Neural cell (in vitro differentiated cells): ENCODE results near the gene PPARG. TPM values are rescaled to one million over a fixed set of nuclear protein-coding genes. Genes with fewer than 3 reads are reported as not detected.
"Not testable (repeated sequence)": the region's sequence is repeated elsewhere in the genome, so short reads cannot be mapped to it uniquely, and the experiment has no call there.

Experiments
- H2AFZ ChIP-seq: fragments of 200-600, 300-800 bp; sonication (generic), shearing (Covaris generic); 2 replicates; pipeline ENCODE4 v1.6.0; 2014; ENCODE audit warnings: low read depth, mild to moderate bottlenecking, antibody characterized with exemption, low read length, moderate library complexity
- H3F3A ChIP-seq: fragments of 200-600 bp; shearing (Covaris generic); 2 replicates; pipeline ENCODE4 v1.6.1; 2016; ENCODE audit warnings: mild to moderate bottlenecking, moderate library complexity, mixed read lengths, antibody characterized with exemption, low read length; ENCODE audit not compliant: insufficient read depth, poor library complexity, severe bottlenecking
- H3K27ac ChIP-seq: fragments of 200-600, 300-800 bp; sonication (generic), shearing (Covaris generic); 2 replicates; pipeline ENCODE4 v1.5.1; 2014; ENCODE audit warnings: mild to moderate bottlenecking, low read length, moderate library complexity
- H3K27me3 ChIP-seq: fragments of 300-800, 200-600 bp; sonication (generic), shearing (Covaris generic); 2 replicates; pipeline ENCODE4 v1.6.0; 2014; ENCODE audit warnings: mild to moderate bottlenecking, low read depth, low read length, moderate library complexity; ENCODE audit not compliant: insufficient read depth
- H3K36me3 ChIP-seq: fragments of 300-800, 200-600 bp; sonication (generic), shearing (Covaris generic); 2 replicates; pipeline ENCODE4 v1.5.1; 2014; ENCODE audit warnings: mild to moderate bottlenecking, antibody characterized with exemption, low read length, moderate library complexity; ENCODE audit not compliant: insufficient read depth
- H3K4me2 ChIP-seq: fragments of 300-800, 200-600 bp; sonication (generic), shearing (Covaris generic); 2 replicates; pipeline ENCODE4 v1.6.0; 2014; ENCODE audit warnings: mild to moderate bottlenecking, low read length
- H3K4me3 ChIP-seq: fragments of 300-800, 200-600 bp; sonication (generic), shearing (Covaris generic); 2 replicates; pipeline ENCODE4 v1.5.1; 2014; ENCODE audit warnings: mild to moderate bottlenecking, low read length, moderate library complexity
- H3K79me2 ChIP-seq: fragments of 200-600 bp; shearing (Covaris generic); replicated peaks from 2 replicates; pipeline ENCODE4 v1.6.0; 2014; ENCODE audit warnings: mild to moderate bottlenecking, low read length, moderate library complexity; ENCODE audit not compliant: insufficient read depth
- H3K9ac ChIP-seq: fragments of 300-800, 200-600 bp; sonication (generic), shearing (Covaris generic); 2 replicates; pipeline ENCODE4 v1.6.1; 2016; ENCODE audit warnings: mild to moderate bottlenecking, low read length, mixed read lengths
- H3K9me2 ChIP-seq: fragments of 200-600 bp; shearing (Covaris generic); 2 replicates; pipeline ENCODE4 v1.6.1; 2016; ENCODE audit warnings: mild to moderate bottlenecking, low read length, mixed read lengths; ENCODE audit not compliant: insufficient read depth
- H3K9me3 ChIP-seq: fragments of 200-600, 300-800 bp; sonication (generic), shearing (Covaris generic); 2 replicates; pipeline ENCODE4 v1.6.1; 2016; ENCODE audit warnings: mild to moderate bottlenecking, mixed run types, low read length, moderate library complexity, mixed read lengths
- H4K20me1 ChIP-seq: fragments of 200-600 bp; shearing (Covaris generic); 2 replicates; pipeline ENCODE4 v1.6.1; 2016; ENCODE audit warnings: mild to moderate bottlenecking, mixed run types; ENCODE audit not compliant: insufficient read depth
- EZH2 ChIP-seq: fragments of 200-600, 300-800 bp; shearing (Covaris generic), sonication (generic); IDR thresholded peaks from 2 replicates; pipeline ENCODE4 v1.6.1; 2014; ENCODE audit warnings: antibody characterized with exemption, low read length, borderline replicate concordance, mild to moderate bottlenecking; ENCODE audit not compliant: insufficient read depth, poor library complexity, severe bottlenecking
- MXI1 ChIP-seq: fragments of 450-650 bp; conservative IDR thresholded peaks from 2 replicates; pipeline ENCODE4 v1.6.1; 2014; ENCODE audit warnings: antibody characterized with exemption, mild to moderate bottlenecking; ENCODE audit not compliant: poor library complexity, severe bottlenecking
- POLR2AphosphoS5 ChIP-seq: IDR thresholded peaks from 2 replicates; pipeline ENCODE4 v1.6.1; 2012
- RAD21 ChIP-seq: fragments of 450-650 bp; conservative IDR thresholded peaks from 2 replicates; pipeline ENCODE4 v1.6.1; 2014; ENCODE audit warnings: antibody characterized with exemption, mild to moderate bottlenecking, moderate library complexity
- TAF1 ChIP-seq: IDR thresholded peaks from 2 replicates; pipeline ENCODE4 v1.6.1; 2012; ENCODE audit warnings: low read depth
- polyA plus RNA-seq: library from polyadenylated mRNA; depleted of rRNA; stranded (reverse); fragments of >200 nt; gene quantifications from 2 replicates; pipeline ENCODE4 v1.2.3, GENCODE V29; 2014

PPARG gene
- polyA plus RNA-seq, 1 donor from 2014 or later: 0.35 TPM

GRCh38 chr3:12273045-12273695, 15.7 kb upstream of the PPARG start:
- no peaks in the 10 kb centered on the region for H3K36me3 ChIP-seq
- no peaks in the 10 kb centered on the region for H4K20me1 ChIP-seq
- H3F3A ChIP-seq: no peaks in the 10 kb centered on the region
- no peak overlapping the region for H2AFZ ChIP-seq
- no peak overlapping the region for H3K27ac ChIP-seq
- H3K79me2 ChIP-seq: no peaks in the 10 kb centered on the region
- H3K27me3 ChIP-seq: no peaks in the 10 kb centered on the region
- TF ChIP-seq EZH2: no peak
- TF ChIP-seq POLR2AphosphoS5: no peak
- no peak for TF ChIP-seq RAD21
- H3K9ac ChIP-seq: no peak overlapping the region
- no peak overlapping the region for H3K4me3 ChIP-seq
- no peaks in the 10 kb centered on the region for H3K9me2 ChIP-seq
- no peaks in the 10 kb centered on the region for H3K9me3 ChIP-seq
- no peak overlapping the region for H3K4me2 ChIP-seq

GRCh38 chr3:12275974-12276650, 12.8 kb upstream of the PPARG start:
- Histone ChIP-seq H2AFZ (no peak overlapping the region), H3K36me3 (no peaks in the 10 kb centered on the region), H3K79me2 (no peaks in the 10 kb centered on the region), H3K27me3 (no peaks in the 10 kb centered on the region), H3K4me2 (no peak overlapping the region), H3F3A (no peaks in the 10 kb centered on the region), H3K27ac (no peak overlapping the region), H3K4me3 (no peak overlapping the region), H3K9me2 (no peaks in the 10 kb centered on the region), H3K9me3 (no peaks in the 10 kb centered on the region), H3K9ac (no peak overlapping the region), H4K20me1 (no peaks in the 10 kb centered on the region)
- TF ChIP-seq TAF1: no peak

GRCh38 chr3:12276827-12277226, 12.0 kb upstream of the PPARG start:
- not testable (repeated sequence) for H3K9ac ChIP-seq, H3K9me2 ChIP-seq, H3K27ac ChIP-seq

DNA sequence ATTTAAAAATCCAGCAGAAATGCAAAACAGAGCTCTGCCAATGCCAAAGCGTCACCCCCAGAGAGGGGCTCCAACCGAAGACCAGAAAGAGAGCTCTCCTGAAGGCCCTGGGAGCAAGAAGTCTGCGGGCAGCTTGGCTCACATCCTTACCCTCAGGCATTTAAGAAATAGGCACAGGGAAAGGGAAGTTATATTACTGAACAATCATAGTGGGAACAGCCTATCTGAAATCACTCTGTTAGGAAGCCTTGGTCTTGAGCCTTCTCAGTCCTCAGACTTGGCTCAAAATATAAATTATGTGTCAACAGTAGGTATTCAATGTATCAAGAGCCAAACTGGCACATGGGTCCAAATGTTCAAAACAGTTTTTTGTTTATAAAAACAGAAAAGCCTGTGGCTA, 10.3 kb upstream of the PPARG start:
- no peaks in the 10 kb centered on the region for H3K79me2 ChIP-seq
- H2AFZ ChIP-seq: no peak overlapping the region
- no peak overlapping the region for H3K4me2 ChIP-seq
- H3K9ac ChIP-seq: no peak overlapping the region
- H3K27me3 ChIP-seq: no peaks in the 10 kb centered on the region
- no peaks in the 10 kb centered on the region for H4K20me1 ChIP-seq
- H3K9me3 ChIP-seq: no peaks in the 10 kb centered on the region
- no peak for TF ChIP-seq MXI1
- H3K27ac ChIP-seq: no peak overlapping the region
- no peak overlapping the region for H3K4me3 ChIP-seq
- no peaks in the 10 kb centered on the region for H3K9me2 ChIP-seq
- H3K36me3 ChIP-seq: no peaks in the 10 kb centered on the region
- no peaks in the 10 kb centered on the region for H3F3A ChIP-seq

More at GRCh38 chr3:12276827-12277226, 12.0 kb upstream of the PPARG start:
- not testable (repeated sequence) for H3K79me2 ChIP-seq, H3F3A ChIP-seq, H3K27me3 ChIP-seq, H3K36me3 ChIP-seq, H3K4me3 ChIP-seq, H3K9me3 ChIP-seq, H4K20me1 ChIP-seq, H2AFZ ChIP-seq, H3K4me2 ChIP-seq
